HG03520 (cell line): ENCODE data around the gene CNOT3.

Experiments
- ATAC-seq: cut with Tn5 transposase; IDR thresholded peaks from one replicate; pipeline ENCODE4 v1.9.1; 2021; ENCODE audit warnings: mild to moderate bottlenecking, moderate library complexity; ENCODE audit not compliant: unreplicated experiment

Gene CNOT3

DNA sequence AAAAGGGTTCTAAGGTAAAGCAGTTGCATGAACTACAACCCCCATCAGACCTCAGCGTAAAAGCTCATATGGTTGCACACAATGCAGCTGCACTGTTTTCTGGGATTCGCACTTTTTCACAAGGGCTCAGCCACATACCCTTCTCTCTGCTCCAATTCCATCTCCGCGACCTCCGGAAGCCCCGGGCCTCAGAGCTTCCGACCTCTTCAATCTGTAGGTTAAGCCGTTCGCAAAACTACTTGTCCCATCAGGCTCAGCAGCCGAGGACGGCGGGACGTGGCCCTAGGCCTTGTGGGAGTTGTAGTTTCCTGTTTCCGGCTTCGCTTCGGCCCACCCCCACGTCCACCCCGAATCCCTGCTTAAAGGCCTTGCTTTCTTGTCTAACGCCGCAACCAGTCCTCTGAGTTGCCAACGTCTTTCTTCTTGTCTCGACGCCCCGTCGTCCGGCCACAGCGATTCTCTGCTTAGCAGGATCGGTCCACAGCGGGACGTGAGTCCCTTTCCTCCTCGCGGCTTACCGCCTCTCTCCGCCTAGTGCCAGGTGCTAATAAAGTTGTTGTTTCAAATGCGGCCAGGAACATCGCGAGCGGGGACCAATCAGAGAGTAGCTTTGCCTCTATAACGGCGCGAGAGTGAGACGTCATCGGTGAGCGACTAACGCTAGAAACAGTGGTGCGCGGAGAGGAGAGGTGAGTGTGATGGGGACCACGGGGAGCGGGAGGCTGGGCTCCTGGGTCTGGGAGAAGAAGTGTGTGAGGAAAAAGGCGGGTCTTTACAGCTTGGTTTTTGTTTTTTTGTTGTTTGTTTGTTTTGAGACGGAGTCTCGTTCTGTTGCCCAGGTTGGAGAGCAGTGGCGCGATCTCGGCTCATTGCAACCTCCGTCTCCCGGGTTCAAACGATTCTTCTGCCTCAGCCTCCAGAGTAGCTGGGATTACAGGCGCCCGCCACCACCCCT lies 22.2 kb upstream of the CNOT3 start, which contains the start of the genes PRPF31 and TFPT:
TSS of gene PRPF31 (plus strand) at position 646 of the 955 bp plus-strand sequence. CDS start 2,525 bp downstream, outside the sequence.
TSS of gene TFPT (minus strand) at position 549 of the 955 bp plus-strand sequence. CDS start at position 161, 388 bp downstream.
- peak; percentile 72 for ATAC-seq

DNA sequence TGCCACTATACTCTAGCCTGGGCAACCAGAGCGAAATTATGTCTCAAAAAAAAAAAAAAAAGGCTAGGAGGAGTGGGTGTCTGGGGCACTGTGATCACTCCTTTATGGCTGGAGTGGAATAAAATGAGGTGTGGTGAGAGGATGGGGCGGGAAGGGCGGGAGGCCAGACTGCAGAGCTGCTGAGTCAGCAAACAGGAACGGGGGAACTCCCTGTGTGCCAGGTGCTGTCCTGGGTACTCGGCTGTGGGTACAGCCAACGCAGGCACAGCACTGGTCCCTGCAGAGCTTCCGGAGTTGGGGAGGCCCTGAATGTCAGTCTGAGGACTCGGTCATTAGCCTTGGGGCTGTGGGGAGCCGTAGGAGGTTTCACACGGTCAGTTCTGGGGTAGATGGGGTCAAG lies 16.3 kb upstream of the CNOT3 start:
- no peak for ATAC-seq

DNA sequence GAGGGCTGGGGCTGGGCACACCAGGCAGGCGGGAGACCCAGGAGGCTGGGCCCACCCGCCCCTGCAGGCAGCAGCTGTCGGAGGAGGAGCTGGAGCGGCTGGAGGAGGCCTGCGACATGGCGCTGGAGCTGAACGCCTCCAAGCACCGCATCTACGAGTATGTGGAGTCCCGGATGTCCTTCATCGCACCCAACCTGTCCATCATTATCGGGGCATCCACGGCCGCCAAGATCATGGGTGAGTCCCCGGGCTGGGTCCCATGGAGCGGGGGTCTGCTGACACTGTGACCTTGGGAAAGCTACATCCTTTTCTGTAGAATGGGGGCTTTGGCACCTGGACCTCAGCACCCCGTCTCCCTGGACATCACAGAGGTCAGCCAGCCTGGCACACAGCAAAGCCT lies 13.9 kb upstream of the CNOT3 start:
- no peak for ATAC-seq

DNA sequence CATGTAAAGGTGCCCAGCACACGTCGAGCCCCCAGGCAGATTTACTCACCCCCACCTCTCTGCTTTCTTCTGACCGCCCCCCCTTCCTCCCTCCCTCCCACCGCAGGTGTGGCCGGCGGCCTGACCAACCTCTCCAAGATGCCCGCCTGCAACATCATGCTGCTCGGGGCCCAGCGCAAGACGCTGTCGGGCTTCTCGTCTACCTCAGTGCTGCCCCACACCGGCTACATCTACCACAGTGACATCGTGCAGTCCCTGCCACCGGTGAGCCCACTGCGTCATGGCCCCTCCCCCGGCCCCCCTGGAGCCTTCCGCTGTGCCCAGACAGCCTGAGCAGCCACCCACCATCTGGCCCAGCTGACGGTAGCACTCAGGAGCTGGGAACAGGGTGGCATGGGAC lies 13.2 kb upstream of the CNOT3 start:
- no peak for ATAC-seq

DNA sequence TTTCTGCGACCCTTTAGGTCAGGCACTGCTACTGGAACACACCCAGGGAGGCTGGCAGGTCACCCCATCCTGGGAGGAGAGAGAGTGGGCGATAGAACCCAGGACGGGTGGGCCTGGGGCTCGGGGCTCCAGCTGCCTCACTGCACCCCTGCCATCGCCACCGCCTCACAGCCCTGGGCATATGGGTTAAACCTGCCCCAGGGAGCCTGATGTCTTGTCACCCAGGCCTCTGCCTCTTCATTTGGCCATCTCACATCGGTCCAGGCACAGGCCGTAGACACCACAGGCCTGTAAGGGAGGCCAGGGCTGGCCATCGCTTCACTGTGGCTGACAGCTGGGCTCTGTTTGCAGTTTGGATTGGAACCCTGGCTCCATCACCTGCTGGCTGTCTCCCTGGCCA lies 11.8 kb upstream of the CNOT3 start:
- no peak for ATAC-seq

DNA sequence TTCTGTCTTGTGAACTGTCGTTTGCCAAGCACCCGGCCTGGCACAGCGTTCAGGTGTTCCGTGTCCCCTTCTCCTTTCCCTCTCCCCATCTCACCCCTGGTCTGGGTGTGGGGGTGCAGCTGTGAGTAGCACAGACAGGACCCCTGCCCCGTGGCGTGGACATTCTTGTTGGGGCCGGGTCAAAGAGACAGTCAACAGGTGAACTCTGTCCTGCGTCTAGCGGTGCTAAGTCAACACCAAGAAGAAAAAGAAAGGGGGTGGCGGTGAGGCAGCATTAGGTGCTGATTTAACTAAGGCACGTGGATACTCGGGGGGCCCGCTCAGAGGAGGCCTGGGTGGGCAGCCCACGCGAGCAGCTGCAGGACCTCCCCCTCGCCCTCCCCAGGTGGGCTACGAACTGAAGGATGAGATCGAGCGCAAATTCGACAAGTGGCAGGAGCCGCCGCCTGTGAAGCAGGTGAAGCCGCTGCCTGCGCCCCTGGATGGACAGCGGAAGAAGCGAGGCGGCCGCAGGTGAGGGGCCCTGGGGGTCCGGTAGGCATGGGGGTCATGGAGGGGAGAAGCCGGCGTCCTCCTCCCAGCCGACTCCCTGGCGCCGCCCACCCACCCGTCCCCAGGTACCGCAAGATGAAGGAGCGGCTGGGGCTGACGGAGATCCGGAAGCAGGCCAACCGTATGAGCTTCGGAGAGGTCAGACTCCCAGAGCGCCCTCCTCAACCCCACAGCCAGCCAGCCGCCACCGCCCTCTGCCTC lies 9.7 kb upstream of the CNOT3 start:
- ATAC-seq, result no peak

DNA sequence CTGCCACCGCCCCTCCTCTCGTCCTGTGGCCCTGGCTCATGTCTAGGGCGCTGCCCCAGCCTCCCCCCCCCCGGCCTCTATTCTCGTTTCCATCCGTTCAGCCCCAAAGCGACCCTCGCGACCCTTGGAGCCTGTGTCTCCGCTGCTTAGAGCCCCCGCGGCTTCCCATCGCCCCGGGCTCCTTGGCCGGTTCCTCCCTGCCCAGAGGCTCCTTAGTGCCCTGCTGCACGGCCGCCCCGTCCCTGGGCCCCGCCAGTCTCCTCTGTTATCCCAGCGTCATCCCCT lies 9.2 kb upstream of the CNOT3 start:
- ATAC-seq, result no peak

DNA sequence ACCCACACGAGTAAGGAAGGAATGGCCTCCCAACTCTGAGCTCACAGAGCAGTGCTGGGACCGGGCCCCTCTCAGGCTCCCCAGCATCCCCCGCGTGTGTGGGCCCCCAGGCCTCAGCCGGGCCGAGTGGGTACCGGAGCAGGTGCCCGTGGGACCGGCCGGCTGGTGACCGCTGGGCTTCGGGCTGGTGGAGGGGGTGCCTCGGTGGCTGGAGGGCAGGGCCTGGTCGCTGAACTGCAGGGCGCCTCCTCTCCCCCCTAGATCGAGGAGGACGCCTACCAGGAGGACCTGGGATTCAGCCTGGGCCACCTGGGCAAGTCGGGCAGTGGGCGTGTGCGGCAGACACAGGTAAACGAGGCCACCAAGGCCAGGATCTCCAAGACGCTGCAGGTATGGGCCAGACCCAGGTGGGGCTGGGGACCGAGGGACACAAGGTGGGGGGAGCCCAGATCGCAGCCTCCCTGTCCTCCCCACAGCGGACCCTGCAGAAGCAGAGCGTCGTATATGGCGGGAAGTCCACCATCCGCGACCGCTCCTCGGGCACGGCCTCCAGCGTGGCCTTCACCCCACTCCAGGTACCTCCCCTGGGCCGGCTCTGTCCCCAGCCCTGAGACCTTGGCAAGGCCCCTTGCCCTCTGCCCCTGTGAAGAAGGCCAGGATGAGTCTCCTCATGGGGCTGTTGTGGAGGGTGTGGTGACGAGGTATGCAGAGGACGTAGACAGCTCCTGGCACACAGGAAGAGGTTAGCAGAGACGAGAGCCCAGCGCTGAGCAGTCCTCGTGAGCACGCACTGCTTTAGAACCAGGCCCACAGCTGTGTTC lies 8.6 kb upstream of the CNOT3 start:
- ATAC-seq, result no peak

DNA sequence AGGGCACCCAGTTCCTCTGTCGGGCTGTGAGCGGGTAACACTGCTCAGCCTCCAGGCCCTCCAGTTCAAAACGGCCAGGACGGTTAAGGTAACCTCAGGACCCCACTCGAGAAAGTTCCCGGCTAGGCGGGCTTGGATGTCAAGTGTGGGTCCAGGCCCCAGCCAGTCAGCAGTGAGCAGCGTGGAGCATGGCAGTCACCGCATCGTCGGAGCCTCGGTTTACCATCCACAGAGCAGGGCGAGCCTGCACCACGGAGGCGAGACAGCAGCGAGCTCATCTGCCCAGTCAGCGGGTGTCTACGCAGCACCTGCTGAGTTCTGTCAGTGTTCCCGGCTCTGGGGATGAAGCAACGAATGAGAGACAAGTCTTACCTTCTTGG lies 8.0 kb upstream of the CNOT3 start:
- ATAC-seq, result no peak

DNA sequence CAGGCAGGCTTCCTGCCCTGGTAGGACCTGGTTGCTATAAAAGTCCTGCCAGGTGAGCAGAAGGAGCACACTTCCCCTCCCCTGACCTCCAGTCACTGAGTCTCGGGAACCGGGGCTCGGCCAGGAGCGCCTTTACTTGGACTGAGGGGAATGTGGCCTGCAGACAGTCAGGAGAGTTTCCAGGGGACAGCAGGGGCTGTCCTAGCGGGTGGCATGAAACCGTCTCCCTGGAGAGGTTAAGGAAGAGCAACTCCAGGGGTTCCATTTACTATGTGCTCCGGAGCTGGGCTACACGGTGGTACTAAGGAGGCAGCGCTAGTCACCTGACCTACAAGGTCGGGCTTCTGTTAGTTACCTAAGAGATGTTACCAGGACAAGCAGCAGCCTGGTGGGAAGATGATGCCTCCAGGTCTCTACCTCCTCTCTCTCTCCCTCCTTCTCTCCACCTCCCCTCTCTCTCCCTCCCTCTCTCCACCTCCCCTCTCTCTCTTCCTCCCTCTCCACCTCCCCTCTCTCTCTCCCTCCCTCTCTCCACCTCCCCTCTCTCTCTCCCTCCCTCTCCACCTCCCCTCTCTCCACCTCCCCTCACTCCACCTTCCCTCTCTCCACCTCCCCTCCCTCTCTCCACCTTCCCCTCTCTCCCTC lies 4.1 kb upstream of the CNOT3 start:
- no peak for ATAC-seq

DNA sequence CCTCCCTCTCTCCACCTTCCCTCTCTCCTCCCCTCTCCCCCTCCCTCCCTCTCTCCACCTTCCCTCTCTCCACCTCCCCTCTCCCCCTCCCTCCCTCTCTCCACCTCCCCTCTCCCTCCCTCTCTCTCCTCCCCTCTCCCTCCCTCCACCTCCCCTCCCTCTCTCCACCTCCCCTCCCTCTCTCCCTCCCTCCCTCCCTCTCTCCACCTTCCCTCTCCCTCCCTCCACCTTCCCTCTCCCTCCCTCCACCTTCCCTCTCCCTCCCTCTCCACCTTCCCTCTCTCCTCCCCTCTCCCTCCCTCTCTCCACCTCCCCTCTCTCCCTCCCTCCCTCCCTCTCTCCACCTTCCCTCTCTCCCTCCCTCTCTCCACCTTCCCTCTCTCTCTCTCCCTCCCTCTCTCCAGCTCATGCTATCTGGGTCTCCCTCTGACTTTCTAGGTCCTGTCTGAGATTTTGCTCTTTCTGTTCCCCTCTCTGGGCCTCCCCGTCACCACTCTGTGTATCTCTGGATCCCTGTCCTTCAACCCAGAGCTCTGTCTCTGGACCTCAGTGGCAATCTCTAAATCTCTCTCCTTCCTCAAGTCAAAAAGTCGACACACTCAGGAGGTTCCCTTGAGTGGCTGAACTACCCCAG lies 3.5 kb upstream of the CNOT3 start:
- ATAC-seq, result no peak

DNA sequence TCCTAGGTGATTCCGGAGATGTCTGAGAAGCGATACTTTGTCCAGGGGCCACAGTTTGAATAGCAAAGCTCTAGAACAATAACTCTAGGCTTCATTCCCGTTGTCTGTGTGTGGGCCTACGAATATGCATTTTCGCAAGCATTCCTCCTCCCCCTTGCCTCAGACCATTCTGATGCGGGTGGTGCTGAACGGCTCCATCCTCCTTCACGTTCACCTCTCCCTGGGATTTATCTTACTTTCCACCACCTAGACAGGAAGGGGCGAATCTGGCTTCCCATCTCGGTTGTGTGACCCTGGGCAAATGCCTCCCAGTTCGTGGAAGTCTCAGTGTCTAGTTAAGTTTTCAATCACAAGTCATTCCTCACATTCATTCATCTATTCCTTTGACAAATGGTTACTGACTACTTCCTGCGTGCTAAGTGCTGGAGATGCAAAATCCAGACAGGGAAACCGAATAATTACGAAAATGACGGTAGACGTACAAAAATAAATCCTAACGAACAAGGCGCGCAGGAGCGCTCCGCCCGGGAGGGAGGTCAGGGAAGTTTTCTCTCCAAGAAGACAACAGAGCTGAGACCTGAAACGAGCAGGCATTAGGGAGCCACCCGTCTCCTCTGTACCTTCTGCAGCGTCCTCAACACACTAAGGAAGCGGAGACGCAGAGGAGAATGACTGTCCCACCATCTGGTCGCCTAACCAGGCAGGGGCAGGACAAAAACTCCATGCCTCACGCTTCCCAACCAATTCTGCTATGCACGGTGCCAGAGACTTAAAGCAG lies 1.3 kb upstream of the CNOT3 start:
- ATAC-seq, result no peak

DNA sequence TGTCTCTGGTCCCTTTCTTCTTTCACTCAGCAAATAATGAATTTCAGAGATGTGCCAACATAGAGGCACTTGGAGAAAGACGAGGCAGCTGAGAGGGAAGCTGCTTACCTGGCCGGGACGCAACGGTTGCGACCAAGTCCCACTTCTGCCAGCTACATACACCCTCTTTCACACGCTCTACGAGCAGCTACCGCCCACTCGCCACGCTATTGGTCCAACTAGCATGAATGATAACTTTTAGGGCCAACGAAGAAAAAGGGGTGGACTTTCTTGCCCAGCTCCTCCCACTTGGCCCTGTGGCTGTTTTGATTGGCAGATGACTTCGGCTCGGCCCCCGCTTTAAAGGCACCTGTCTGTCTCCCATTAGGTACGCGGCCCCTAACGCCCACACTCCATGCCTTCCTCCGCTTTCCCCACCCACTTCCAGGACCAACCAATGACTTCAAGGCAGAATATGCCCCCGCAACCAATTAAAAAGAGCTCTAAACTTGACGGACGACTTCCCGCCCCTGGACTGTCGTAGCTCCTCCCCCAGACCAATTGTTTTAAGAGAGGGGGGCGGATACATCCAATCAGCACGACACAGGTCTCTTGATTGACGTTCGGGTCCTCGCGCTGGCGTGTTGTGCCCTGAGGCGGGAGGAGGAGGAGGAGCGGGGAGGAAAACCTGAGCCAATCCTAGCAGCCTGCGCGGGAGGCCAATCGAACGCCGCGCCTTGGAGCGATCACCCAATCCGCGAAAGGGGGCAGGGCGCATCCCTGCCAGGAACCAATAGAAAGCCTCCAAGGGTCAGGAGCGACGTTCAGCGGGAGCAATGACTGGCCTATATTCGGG lies 481 bp upstream of the CNOT3 start:
- ATAC-seq, result peak; percentile 75

DNA sequence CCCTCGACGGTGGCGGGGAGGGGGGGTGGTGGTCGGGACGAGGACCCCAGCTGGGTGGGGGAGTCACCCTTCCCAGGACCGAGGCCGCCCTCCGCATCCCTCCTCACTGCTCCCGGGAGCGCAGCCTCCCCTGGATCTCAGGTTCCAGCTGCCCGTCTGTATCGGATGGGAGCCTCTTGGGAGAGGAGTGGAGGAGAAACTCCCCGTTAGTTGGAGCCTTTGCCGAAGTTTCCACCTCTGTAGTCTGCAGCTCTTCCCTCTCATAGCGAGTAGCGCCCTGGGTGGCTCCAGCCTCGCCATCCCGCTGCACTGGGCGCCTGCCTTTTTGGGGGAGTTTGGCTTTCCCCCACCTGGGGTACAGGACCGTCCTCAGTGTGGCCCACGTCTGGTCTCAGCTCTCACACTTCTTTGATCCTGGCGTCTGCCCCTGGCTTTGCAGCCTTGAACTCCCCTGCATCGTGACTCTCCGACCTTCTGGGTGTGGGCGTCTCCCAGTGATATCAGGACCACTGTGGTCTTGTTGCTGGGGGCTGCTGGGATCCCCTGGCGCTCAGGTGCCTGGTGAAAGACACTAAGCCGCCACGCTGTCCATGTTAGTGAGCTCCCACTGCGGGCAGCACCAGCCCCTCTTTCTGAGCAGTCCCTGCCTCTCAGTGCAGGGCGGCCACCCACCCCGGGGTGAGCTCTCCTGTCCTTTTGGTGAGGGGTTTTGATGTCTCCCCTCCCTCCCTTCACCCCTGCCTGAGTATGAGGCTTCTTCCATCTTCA lies 1.1 kb downstream of the CNOT3 start:
- no peak for ATAC-seq

DNA sequence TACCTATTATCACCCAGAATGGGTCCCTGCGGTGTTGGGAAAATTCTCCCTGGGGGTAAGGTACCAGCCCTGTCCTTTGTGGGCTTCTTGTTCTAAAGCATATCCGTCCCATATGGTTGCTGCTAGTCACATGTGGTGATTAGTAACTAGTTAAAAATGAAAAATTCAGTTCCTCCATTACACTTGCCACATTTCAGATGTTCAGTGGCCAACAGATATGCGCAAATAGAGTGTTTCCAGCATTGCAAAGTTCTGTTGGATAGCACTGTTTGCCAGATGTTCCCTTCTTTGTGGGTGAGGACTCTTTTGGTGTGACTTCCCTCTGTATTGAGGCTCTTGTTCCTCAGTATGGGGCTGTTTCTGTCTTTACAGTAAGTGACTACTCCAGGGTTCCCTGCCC lies 3.8 kb downstream of the CNOT3 start:
- ATAC-seq, result no peak

DNA sequence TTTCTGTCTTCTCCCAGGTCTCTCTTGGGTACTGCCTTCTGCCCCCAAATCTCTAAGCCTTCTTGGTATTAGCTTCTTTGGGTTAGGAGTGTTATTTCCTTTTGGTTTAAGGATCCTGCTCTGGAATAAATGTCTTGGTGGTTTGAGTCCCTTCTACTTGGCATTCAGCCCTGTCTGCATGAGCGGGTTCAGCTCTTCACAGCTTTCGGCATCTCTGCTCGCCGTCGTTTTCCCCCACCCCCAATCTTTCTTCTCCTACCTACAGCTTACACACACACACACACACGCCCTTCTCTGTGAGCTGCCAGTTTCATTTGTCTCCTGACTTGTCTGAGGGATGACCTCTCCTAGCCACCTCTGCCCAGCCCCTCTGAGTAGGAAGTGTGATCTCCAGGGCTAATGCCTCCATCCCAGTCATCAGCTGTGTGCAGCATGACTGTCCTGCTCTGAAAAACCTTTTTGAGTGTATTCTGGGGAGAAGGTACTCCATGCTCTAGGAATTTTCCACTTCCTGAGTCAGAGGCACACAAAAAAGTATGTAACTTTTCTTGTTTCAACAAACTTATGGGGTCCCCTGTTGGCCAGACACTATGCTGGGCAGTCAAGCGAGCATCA lies 4.7 kb downstream of the CNOT3 start:
- ATAC-seq, result no peak

DNA sequence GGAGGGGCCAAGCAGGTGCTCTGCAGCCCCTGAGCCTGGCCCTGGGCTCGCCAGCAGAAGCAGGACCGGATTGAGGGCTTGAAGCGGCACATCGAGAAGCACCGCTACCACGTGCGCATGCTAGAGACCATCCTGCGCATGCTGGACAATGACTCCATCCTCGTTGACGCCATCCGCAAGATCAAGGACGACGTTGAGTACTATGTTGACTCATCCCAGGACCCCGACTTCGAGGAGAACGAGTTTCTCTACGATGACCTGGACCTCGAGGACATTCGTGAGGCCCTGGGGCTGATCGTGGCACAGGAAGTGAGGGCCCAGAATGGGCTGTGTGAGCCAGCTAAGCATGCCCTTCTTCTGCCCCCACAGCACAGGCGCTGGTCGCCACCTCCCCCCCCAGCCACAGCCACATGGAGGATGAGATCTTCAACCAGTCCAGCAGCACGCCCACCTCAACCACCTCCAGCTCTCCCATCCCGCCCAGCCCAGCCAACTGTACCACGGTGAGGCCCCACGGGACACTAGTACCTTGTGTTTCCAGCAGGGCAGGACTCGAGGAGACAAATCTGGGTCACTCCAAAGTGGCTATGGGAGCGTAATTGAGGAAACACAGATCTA lies 8.1 kb downstream of the CNOT3 start:
- no peak for ATAC-seq
